B cell (primary cell): ENCODE data around the gene NBEAL2. TPM values are rescaled to one million over a fixed set of nuclear protein-coding genes. Genes with fewer than 3 reads are reported as not detected.
"Not testable (repeated sequence)": the region's sequence is repeated elsewhere in the genome, so short reads cannot be mapped to it uniquely, and the experiment has no call there.

Experiments used
- ATAC-seq: fragments of 200-7000 bp; cut with Tn5 transposase; one replicate; pipeline ENCODE4 v1.10.0; 2021; ENCODE audit warnings: low read depth, mild to moderate bottlenecking, moderate number of reproducible peaks, moderate library complexity
- CTCF ChIA-PET: fragments of 350-600 bp; sonication (Branson Sonifier 250); formaldehyde crosslinking; loops from one replicate; lab custom pipeline; 2021; ENCODE audit warnings: antibody characterized with exemption, inconsistent platforms; lab: Charles Lee
- POLR2A ChIA-PET: fragments of 350-600 bp; sonication (Branson Sonifier 250); formaldehyde crosslinking; loops from one replicate; lab custom pipeline; 2021; ENCODE audit warnings: antibody characterized with exemption; lab: Charles Lee
- DNase-seq: peaks from one replicate; pipeline ENCODE4 v3.0.0; 2013
- H2AFZ ChIP-seq: 2 replicates; pipeline ENCODE4 v1.6.1; 2012; ENCODE audit warnings: mild to moderate bottlenecking, low read depth, low read length; ENCODE audit not compliant: insufficient read depth, poor library complexity, severe bottlenecking
- H3K27ac ChIP-seq, 2 donors: 1 replicate in 1 of 2; 2 replicates in 1 of 2; pipeline ENCODE4 v1.5.1; 2012 to 2013; ENCODE audit warnings: low read length in 2 of 2, mild to moderate bottlenecking in 2 of 2, moderate library complexity in 1 of 2
- H3K27me3 ChIP-seq, 4 experiments: fragments of 200-600 bp in 1 of 4; sonication (generic) in 1 of 4; replicated peaks in 1 of 4; 1 replicate in 2 of 4; 2 replicates in 2 of 4; pipeline versions ENCODE4 v1.6.1 to v1.7.0; 2013 to 2016; ENCODE audit warnings: low read length in 3 of 4, mild to moderate bottlenecking in 2 of 4, mixed read lengths in 1 of 4, moderate library complexity in 1 of 4; ENCODE audit not compliant: insufficient read depth in 4 of 4, control insufficient read depth in 3 of 4; ENCODE audit errors: control extremely low read depth in 1 of 4
- H3K36me3 ChIP-seq, 2 experiments: replicated peaks in 1 of 2; 1 replicate in 1 of 2; 2 replicates in 1 of 2; pipeline versions ENCODE4 v1.6.1 to v1.7.1; 2013; ENCODE audit warnings: low read length in 1 of 2; ENCODE audit not compliant: insufficient read depth in 2 of 2, control insufficient read depth in 1 of 2; ENCODE audit errors: control extremely low read depth in 1 of 2, extremely low read depth in 1 of 2
- H3K4me1 ChIP-seq, 2 donors: fragments of 200-600 bp in 1 of 2; sonication (generic) in 1 of 2; 1 replicate in 1 of 2; 2 replicates in 1 of 2; pipeline versions ENCODE4 v1.5.1 to v1.6.1; 2013 to 2017; ENCODE audit warnings: low read length in 2 of 2; ENCODE audit not compliant: control insufficient read depth in 2 of 2, insufficient read depth in 2 of 2
- H3K4me2 ChIP-seq: replicated peaks from 2 replicates; pipeline ENCODE3; 2012; ENCODE audit warnings: mild to moderate bottlenecking, low read depth, low read length; ENCODE audit not compliant: poor library complexity, severe bottlenecking
- H3K4me3 ChIP-seq, 5 experiments: fragments of 200-600 bp in 1 of 5; sonication (generic) in 1 of 5; 1 replicate in 3 of 5; 2 replicates in 2 of 5; pipeline versions ENCODE4 v1.5.1 to v1.7.0; 2011 to 2016; ENCODE audit warnings: low read length in 4 of 5, mild to moderate bottlenecking in 4 of 5, low read depth in 2 of 5, control low read depth in 1 of 5, moderate library complexity in 1 of 5; ENCODE audit not compliant: insufficient read depth in 1 of 5; ENCODE audit errors: control extremely low read depth in 1 of 5, extremely low read depth in 1 of 5
- H3K79me2 ChIP-seq: fragments of 200-600 bp; sonication (generic); one replicate; pipeline ENCODE4 v1.6.0; 2016; ENCODE audit warnings: low read length; ENCODE audit not compliant: control insufficient read depth, insufficient read depth
- H3K9ac ChIP-seq: fragments of 200-600 bp; sonication (generic); 2 replicates; pipeline ENCODE4 v1.6.1; 2017; ENCODE audit warnings: mild to moderate bottlenecking, low read length, moderate library complexity
- H3K9me3 ChIP-seq, 3 donors: one replicate each; pipeline versions ENCODE4 v1.6.1 to v1.7.1; 2013; ENCODE audit warnings: low read length in 2 of 3; ENCODE audit not compliant: control insufficient read depth in 2 of 3, insufficient read depth in 1 of 3; ENCODE audit errors: control extremely low read depth in 1 of 3
- H4K20me1 ChIP-seq: 2 replicates; pipeline ENCODE4 v1.6.0; 2012; ENCODE audit warnings: mild to moderate bottlenecking, low read length; ENCODE audit not compliant: insufficient read depth, control insufficient read depth, poor library complexity, severe bottlenecking
- H3K27ac Mint-ChIP-seq: one replicate; pipeline ENCODE4 v1.8.0; 2021; ENCODE audit warnings: mixed read lengths
- H3K27me3 Mint-ChIP-seq: one replicate; pipeline ENCODE4 v1.8.0; 2021; ENCODE audit warnings: mixed read lengths
- H3K4me1 Mint-ChIP-seq: one replicate; pipeline ENCODE4 v1.8.0; 2021; ENCODE audit warnings: mixed read lengths
- H3K4me3 Mint-ChIP-seq: one replicate; pipeline ENCODE4 v1.8.0; 2021; ENCODE audit warnings: mixed read lengths
- H3K9me3 Mint-ChIP-seq: one replicate; pipeline ENCODE4 v1.8.0; 2022; ENCODE audit warnings: mixed read lengths; ENCODE audit not compliant: insufficient read depth
- EZH2 ChIP-seq: IDR thresholded peaks from 2 replicates; pipeline ENCODE4 v1.6.1; 2012; ENCODE audit warnings: borderline replicate concordance, low read depth, mild to moderate bottlenecking, moderate library complexity, low read length; ENCODE audit not compliant: insufficient read depth, poor library complexity, severe bottlenecking
- WGBS: methylation state at CpG from one replicate; pipeline ENCODE4 v1.1.5; 2013; ENCODE audit warnings: missing lambda C conversion rate; ENCODE audit not compliant: insufficient coverage; 5-methylcytosine and 5-hydroxymethylcytosine counted together
- intact Hi-C: fragments of 100-400 bp; cut with micrococcal nuclease; formaldehyde crosslinking; loops from one replicate; pipeline ENCODE4 v1.10.0; 2022
- polyA plus RNA-seq: library from polyadenylated mRNA; depleted of rRNA; stranded (reverse); fragments of >200 nt; gene quantifications from 2 replicates; pipeline ENCODE4 v1.2.3, GENCODE V29; 2012
- total RNA-seq, 2 donors: library from RNA; stranded (reverse); fragments of 120-200 nt in 1 of 2; gene quantifications; 1 replicate in 1 of 2; 2 replicates in 1 of 2; pipeline versions ENCODE4 v1.2.3 to v1.2.4, GENCODE V29; 2013 to 2022
- TF ChIP-seq, protein P1 (sequence below): fragments of 200-600 bp; IDR thresholded peaks from one replicate; pipeline ENCODE4 v1.8.0; 2022; ENCODE audit warnings: antibody characterized with exemption, mild to moderate bottlenecking

Gene NBEAL2
- total and polyA plus RNA-seq, 2 donors (not counting 1 experiment from before 2014, with no cell fraction given): 63.8 to 155 TPM

DNA sequence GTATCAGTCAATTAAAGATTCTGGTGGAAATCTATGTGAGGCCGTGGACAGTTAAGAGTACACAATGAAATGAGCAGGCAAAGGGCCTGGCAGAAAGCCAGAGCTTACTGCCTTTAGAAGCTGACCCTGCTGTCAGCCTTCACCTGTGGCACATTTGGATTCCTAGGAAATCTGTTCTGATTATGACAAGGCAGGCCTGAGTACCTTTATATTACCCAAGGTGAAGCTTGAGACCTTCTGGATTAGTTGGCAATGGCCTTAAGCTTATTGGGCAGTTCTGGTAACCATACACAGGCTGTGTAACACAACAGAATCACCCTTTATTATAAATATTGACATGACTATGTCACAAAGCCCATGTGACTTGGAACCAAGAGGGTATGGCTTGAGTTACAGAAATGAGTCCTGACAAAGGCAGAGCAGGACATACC, 43.2 kb downstream of the NBEAL2 start:
- Mint-ChIP-seq H3K27me3 (no peaks in the 10 kb centered on the region), H3K27ac (no peak overlapping the region), H3K4me3 (no peak overlapping the region), H3K4me1 (peaks cover 42% of the 10 kb centered on the region), H3K9me3 (peaks cover 3% of the 10 kb centered on the region)
- ATAC-seq (no peak), DNase-seq (no peak)
- intact Hi-C loops: no loop called here
- no peak overlapping the region for H3K4me3 ChIP-seq
- H3K36me3 ChIP-seq: peaks cover 0 to 33% of the 10 kb centered on the region in 2 experiments
- H3K9ac ChIP-seq: no peak overlapping the region
- no peak overlapping the region for H3K4me2 ChIP-seq
- H3K4me1 ChIP-seq: peaks cover 10 to 12% of the 10 kb centered on the region in 2 donors
- WGBS: 100% methylated on average over 1 of the region's 1 CpG
- H4K20me1 ChIP-seq: peaks cover 52% of the 10 kb centered on the region
- no peak for TF ChIP-seq EZH2
- TF ChIP-seq, protein P1, sequence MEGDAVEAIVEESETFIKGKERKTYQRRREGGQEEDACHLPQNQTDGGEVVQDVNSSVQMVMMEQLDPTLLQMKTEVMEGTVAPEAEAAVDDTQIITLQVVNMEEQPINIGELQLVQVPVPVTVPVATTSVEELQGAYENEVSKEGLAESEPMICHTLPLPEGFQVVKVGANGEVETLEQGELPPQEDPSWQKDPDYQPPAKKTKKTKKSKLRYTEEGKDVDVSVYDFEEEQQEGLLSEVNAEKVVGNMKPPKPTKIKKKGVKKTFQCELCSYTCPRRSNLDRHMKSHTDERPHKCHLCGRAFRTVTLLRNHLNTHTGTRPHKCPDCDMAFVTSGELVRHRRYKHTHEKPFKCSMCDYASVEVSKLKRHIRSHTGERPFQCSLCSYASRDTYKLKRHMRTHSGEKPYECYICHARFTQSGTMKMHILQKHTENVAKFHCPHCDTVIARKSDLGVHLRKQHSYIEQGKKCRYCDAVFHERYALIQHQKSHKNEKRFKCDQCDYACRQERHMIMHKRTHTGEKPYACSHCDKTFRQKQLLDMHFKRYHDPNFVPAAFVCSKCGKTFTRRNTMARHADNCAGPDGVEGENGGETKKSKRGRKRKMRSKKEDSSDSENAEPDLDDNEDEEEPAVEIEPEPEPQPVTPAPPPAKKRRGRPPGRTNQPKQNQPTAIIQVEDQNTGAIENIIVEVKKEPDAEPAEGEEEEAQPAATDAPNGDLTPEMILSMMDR: no peak
- H3K27me3 ChIP-seq: no peaks in the 10 kb centered on the region
- H3K9me3 ChIP-seq: no peaks in the 10 kb centered on the region
- POLR2A ChIA-PET: no interaction called here
- no peak overlapping the region for H3K27ac ChIP-seq
- peaks cover 58% of the 10 kb centered on the region for H3K79me2 ChIP-seq
- H2AFZ ChIP-seq: no peak overlapping the region
- CTCF ChIA-PET: no interaction called here

DNA sequence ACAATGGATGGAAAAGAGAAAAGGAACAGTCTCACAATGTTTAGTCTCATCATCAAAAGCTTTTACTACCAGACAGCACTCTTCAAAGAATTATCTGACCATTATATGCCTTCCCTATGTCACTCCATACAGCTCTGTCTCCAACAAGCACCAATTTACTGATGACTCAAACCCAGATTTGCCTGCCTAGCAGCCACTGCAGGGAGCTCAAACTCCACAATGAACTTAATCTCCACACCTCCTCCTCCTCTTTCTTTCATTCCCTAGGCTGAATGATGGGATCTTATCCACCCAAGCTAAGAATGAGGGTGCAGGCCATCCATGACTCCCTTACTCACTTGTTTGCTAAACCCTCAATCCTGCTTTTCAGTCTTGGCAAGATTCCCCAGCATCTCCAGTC, 45.5 kb downstream of the NBEAL2 start:
- H3K9me3 Mint-ChIP-seq: peaks cover 3% of the 10 kb centered on the region
- Histone ChIP-seq H4K20me1 (peaks cover 55% of the 10 kb centered on the region), H3K27me3 (no peaks in the 10 kb centered on the region), H3K9ac (no peak overlapping the region), H3K36me3 (peaks cover 2 to 29% of the 10 kb centered on the region in 2 experiments), H3K27ac (no peak overlapping the region), H3K4me1 (no peaks in the 10 kb centered on the region), H3K4me3 (no peak overlapping the region), H2AFZ (no peak overlapping the region), H3K4me2 (no peak overlapping the region), H3K9me3 (no peaks in the 10 kb centered on the region), H3K79me2 (peaks cover 72% of the 10 kb centered on the region)
- no peak overlapping the region for H3K4me3 Mint-ChIP-seq
- no peak overlapping the region for H3K27ac Mint-ChIP-seq
- TF ChIP-seq, protein P1: no peak
- no peak for TF ChIP-seq EZH2
- H3K27me3 Mint-ChIP-seq: no peaks in the 10 kb centered on the region
- DNase-seq: no peak
- intact Hi-C loops: no loop called here
- no peak for ATAC-seq
- POLR2A ChIA-PET: no interaction called here
- peaks cover 23% of the 10 kb centered on the region for H3K4me1 Mint-ChIP-seq
- CTCF ChIA-PET: interaction anchor here (0.7 to 0.8 kb wide), 2 partner anchors 15 to 28 kb away, joined by 3 read pairs; no protein-coding TSS in a partner anchor

- H3K27ac ChIP-seq, H3K9me3 Mint-ChIP-seq, H3K4me1 ChIP-seq, H3K27me3 Mint-ChIP-seq, H3K4me3 ChIP-seq, H3K4me2 ChIP-seq, POLR2A ChIA-PET, DNase-seq, H3K9me3 ChIP-seq, intact Hi-C loops, H3K9ac ChIP-seq, H3K4me3 Mint-ChIP-seq, H3K27me3 ChIP-seq, H2AFZ ChIP-seq, CTCF ChIA-PET, ATAC-seq: not testable (repeated sequence)
- Histone ChIP-seq H3K36me3 (peaks cover 2 to 22% of the 10 kb centered on the region in 2 experiments), H3K79me2 (peaks cover 63% of the 10 kb centered on the region), H4K20me1 (peaks cover 42% of the 10 kb centered on the region)
- H3K27ac Mint-ChIP-seq: peak overlapping the region; percentile 26
- WGBS: no CpG with 5 or more reads among the region's 1 CpG
- H3K4me1 Mint-ChIP-seq: peaks cover 29% of the 10 kb centered on the region
Measured at GRCh38 chr3:47026432-47026831, 47.0 kb downstream of the NBEAL2 start.
